ENCODE data around the gene AQP5.
A peak's percentile ranks its signal among the peaks of the same experiment; 100 is the strongest.
"Not testable (repeated sequence)": the region's sequence is repeated elsewhere in the genome, so short reads cannot be mapped to it uniquely, and the experiment has no call there.

AQP5 gene

DNA sequence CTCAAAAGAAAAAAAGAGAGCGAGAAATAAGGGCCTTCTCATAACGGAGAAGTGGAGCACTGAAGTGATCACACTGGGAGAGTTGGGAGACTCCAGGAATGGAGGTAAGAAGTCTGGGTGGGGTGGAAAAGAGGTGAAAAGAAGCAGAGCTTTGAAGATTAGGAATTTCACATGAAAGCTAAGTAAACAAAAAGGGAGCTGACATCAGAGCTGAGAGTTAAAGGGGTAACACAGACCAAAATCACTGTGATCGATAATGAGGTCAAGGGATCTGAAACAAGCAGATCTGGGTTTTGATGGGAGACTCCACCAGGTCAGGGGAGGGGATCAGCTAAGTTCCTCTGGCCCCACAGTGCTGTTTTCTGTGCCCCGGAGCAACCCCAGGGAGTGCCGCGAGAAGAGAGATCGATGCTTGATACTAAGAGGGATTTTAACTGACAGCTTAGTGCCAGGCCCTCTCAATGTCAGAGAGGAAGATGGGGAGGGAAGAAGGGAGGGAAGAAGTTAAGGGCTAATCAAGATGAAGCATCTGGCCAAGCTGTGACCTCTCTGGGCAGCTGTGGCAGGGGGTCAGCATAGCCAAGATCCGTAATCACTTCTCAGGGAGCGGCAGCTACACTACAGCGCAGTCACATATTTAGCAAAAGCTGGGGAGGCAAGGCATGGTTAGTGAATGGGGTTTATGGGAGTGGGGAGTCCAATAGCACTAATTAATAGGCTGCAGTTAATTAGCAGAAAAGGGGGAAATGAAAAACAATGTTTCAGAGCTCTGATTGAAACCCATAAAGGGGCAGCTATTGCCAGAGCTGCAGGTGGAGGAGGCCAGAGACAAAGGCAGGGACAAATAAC lies 19.1 kb downstream of the AQP5 start:
- DNase-seq (ENCODE audit: low read depth in 3 of 3): no peak

DNA sequence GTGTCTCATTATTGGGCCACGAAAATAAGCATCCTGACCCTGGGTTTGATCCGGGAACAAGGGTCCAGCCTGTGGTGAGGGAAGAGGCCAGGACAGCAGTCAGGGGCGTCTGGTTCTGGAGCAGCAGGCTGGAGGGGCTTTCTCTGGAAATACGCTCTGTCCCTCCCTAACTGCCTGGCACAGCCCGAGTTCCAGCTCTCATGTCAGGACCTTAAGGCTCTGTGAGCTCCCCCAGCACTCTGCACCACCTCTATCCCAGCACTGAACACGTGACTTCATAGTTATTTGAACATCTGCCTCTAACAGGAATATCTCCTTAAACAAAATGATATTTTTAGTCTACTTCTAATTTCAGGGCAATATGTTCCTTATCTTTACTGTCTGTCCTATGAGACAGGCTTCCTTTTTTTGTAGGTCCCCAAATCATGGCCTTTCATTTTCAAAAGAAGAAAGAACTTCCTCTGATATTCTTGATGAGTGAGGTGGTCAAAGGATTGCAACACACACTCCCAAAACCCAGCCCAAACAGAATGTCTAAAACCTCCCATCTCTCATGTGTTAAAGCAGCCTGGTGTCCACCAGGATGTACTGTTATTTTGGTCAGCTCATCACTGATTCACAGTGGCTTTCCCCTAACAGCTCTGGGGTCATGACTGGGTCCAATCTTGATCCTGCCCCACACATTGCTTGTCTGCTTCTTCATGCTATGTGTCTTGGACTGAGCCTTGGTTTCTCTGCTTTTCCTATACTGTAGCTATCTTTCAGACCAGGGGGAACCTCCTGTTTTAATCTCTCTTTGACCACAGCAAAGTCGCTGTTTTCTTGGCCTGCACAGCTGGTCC lies 20.8 kb downstream of the AQP5 start:
- DNase-seq (ENCODE audit: low read depth in 3 of 3): no peak

DNA sequence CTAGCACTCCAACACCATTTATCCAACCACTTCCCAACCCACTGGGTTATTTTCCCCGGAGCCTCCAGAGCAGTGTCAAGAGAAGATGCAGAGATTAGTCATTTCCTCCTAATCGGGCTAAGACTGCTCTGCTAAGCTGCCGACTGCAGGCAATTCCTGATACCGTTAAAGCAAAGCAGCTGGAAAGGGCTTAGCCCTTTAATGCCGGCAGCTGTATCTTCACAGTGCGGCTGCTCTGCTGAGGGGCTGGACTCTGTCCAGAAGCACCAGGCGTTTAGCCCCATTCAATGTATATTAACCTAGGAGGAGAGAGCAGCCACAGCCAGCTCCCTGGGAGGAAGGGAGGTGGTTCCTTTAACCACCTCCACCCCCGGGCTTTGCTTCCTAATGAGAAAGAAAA lies 22.2 kb downstream of the AQP5 start:
- DNase-seq (ENCODE audit: low read depth in 3 of 3): no peak

DNA sequence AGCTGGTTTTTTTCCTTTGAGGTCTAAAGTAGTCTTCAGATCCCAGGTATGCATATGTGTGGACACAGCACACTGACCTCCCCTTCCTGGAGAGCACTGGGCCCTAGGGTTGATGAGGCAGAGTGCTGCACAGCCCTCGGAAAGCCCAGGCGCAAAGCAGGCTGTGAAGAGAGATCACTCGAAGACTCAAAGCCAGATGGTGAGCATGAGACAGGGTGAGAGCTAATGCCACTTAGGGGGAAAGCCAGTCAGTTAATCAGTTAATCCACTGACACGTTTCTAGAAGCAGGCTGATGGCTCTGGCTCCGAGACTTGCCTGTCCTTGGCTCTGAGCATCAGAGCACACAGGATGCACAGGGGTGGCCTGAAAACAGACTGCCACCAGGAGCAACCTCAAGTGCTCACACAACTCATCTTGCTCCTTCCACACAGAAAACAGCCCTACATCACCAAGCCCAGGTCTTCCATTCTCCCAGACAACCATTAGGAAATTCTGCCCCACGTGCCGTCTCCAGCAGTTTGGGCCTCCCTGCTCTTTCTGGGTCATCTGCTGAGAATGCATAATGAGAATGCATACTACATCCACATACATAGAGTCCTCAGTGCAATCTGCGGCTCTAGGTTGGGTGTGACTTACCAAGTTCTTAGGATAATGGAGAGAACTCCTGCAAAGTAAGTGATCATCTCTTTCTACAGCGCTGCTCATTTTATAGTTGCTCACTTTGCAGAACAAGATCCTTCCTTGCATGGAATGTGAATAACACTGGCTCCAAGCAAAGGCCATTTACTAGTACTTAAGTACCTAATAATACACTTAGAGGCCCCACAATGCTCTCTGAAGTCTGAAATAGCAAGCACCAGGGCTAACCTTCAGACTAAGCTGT lies 23.0 kb downstream of the AQP5 start:
- no peak for DNase-seq (ENCODE audit: low read depth in 3 of 3)

DNA sequence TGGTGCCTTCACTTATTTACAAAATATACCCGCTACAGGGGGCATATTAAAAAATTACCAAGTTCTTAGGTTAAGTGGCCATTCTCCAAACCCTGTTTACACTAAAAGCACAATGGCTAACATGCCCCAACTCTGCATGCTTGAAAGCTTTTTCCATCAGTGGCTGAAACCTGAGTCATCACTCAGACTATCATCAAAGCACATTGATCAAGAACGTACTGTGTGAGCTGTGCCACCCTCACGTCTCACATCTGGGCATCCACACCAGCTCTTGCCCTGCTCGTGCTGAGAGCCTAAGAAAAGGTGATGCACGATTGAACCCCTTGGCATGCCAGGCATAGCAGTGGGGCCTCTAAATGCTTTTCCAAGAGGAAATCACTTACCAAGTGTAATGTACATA lies 24.3 kb downstream of the AQP5 start:
- peak in 1 of 3 experiments; percentile 14 for DNase-seq (ENCODE audit: low read depth in 3 of 3)

DNA sequence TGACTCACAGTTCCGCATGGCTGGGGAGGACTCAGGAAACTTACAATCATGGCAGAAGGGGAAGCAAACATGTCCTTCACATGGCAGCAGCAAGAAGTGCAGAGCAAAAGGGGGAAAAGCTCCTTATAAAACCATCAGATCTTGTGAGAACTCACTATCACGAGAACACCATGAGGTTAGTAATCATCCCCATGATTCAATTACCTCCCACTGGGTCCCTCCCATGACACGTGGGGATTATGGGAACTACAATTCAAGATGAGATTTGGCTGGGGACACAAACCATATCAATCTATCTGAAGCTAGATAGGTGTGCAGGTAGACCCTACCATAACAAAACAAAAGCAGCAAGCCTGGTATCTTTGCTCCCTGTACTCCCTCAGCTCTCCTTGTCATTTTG lies 24.8 kb downstream of the AQP5 start:
- not testable (repeated sequence) for DNase-seq (ENCODE audit: low read depth in 3 of 3)

DNA sequence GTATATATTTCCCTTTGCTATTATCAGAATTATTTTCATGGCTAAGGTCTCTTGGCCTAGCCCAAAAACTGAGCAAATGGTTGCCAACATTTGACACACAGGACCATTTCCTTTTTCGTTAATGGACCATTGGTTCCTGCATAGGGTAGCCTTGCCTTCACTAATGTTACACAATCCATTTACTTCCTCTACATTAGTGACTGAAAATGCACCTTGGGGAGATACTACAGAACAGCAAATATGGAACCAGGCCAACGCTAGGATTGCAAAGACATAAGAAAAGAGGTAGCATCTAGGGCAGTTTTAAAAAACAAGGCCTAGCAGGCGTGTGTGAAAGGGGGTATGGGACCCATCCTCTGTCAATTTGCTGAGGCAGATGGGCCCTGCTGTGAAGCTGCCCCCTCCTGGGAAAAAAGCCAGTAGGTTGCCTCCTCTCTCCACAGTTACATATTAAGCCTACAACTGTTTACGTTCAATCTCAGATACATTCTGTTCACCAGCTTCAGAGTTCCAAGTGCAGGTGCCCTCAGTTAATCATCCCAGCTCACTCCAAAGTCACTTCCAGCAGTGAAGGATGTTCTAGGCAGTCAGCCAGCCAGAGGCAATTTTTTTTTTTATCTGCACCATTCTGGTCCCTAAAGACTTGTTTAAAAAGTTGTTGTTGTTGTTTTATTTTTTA lies 26.1 kb downstream of the AQP5 start:
- no peak for DNase-seq (ENCODE audit: low read depth in 3 of 3)

DNA sequence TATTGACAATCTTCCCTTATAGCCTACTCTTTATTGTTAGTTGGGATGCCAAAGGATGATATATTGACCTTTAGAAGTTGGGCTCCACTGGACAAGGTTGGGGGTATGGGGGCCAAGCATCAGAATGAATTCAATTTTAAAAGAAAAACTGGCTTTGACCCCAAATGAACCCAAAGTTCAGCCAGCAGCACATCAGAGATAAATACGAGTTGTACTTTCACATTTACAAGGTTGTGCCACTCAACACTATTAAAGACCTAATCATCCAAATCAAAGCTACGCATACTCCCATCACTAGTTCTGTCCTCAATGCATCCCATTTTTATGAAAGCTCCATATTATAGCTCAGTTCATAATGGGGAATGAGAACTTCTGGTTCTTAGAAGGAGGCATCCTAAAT lies 27.7 kb downstream of the AQP5 start:
- DNase-seq (ENCODE audit: low read depth in 3 of 3): not testable (repeated sequence)

DNA sequence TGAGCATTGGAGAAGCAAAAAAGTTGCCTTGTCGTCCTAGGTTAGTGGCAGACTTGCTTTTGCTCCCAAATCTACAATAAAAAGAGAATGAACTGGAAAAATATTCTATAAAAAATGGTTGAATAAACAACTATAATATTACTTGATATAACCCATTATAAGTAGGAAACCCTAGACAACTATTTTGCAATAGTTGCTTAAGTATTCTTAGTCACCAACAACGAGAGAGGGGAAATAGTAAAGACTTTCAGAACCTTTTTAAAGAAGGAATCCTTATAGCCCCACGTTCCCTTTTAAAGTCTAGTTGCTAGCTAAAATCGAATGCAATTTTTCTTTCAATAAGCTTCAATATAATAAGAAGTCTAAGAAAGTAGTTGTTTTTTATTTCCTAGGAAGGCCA lies 28.6 kb downstream of the AQP5 start:
- no peak for DNase-seq (ENCODE audit: low read depth in 3 of 3)

DNA sequence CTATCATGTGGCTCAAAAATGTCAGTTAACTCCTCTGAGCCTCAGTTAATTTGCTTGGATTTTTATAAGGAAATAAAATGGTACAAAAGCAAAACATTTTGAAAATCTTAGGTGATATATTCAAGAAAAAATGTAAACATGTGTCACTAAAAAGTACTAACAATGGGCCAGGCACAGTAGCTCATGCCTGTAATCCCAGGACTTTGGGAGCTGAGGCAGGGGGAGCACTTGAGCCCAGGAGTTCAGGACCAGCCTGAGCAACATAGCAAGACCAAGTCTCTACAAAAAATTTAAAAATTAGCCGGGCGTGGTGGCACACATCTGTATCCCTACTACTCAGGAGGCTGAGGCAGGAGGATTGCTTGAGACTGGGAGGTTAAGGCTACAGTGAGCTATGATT lies 36.8 kb downstream of the AQP5 start:
- no peak for DNase-seq (ENCODE audit: low read depth in 3 of 3)

DNA sequence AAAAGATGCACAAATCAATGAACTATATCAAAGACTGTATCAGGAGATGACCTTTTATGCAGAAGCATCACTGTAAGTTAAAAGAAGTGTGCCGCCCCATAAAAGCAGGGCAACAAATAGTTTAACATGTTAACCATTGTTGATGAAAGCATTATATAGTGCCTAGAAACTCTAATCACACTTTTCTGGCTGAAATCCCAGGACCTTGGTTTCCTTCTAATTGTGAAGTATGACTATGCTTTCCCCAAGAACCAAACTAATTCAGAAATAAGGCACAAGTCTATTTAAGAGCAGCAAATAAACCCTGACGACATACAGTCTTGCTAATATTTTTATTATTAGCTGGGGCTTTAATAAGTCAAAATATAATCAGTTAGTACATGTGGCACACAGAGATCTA lies 41.9 kb downstream of the AQP5 start:
- no peak for DNase-seq (ENCODE audit: low read depth in 3 of 3)

DNA sequence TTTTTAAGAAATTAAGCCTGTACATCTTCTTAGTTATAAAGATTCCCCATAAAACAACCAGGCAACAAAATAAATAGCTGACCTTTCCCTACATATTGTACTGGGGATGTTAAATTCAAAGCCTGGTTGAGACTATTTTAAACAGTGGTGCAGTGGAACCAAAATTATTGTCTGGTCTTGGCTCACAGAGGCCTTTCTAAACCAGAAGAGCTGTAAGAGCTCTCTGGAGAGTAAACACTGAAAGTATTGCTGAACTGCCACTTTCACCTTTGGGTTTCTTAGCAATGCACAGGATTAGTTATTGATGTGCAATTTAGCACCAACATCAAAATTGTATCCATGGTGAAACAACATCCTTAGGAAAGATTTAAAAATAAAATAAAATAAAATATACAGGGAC lies 43.0 kb downstream of the AQP5 start:
- no peak for DNase-seq (ENCODE audit: low read depth in 3 of 3)

DNA sequence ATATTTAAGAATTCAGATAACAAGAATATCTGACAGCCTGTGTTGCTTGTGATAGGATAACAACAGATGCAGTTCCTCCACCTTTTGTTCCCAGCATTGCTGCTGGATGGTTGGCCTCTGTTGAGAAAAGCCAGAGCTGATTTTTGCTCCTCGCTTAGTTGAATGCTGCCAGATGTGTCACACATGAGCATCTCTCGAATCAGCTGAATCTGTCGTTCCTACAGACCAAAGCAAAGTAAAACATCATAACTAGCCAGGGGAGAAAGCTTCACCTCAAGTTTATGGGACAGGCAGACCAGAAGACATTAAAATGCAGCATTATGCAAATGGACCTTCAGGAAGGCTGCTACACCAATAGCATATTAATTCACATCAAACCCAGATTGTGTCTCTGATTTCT lies 43.5 kb downstream of the AQP5 start:
- DNase-seq (ENCODE audit: low read depth in 3 of 3): no peak

DNA sequence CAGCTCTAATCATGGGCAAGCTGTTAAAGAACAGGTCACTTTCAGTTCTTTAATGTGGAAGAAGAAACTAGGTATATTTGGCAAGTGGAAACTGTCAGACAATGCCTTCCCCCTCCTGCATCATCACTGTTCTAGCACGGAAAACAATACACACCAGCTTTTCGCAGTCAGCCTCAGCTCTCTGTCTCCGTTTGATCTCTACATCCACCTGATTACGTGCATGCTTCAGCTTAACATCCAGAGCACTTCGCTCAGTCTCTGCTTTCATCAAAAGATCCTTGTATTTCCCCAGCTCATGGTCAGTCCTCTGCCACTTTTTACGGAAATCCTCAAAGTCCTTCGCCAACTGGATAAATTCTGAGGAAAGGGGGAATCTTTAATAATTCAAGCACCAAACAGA lies 44.6 kb downstream of the AQP5 start:
- DNase-seq (ENCODE audit: low read depth in 3 of 3): no peak

DNA sequence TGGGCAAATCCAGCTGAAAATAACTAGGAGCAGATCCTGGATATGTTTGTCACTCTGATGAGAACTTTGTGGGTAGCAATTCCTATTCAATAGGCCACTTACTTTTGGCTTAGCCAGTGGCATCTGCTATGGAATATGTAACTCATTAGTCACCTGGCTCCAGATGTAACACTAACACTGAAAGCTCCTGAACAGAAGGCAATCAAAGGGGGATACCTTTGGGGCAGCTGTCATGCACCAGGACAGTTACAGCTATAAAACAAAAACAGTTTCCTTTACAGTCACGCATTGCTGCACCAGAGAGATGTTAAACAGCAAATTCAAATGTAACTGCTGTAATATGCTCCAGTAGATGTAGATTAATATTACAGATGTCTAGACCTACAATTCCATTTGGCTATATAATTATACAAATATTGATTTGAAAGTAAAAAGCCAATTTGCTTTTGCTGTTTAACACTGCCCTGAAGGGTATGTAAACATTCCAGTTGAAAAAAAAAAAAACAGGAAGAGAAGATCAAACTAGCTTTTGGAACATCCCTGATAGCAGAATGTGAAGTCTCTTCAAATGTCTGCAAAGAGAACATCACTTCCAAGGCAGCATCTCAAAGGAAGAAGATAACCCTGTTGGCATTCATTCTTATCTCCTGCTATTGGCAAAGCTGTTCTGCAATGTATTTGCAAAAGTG lies 45.2 kb downstream of the AQP5 start:
- DNase-seq (ENCODE audit: low read depth in 3 of 3): no peak

DNA sequence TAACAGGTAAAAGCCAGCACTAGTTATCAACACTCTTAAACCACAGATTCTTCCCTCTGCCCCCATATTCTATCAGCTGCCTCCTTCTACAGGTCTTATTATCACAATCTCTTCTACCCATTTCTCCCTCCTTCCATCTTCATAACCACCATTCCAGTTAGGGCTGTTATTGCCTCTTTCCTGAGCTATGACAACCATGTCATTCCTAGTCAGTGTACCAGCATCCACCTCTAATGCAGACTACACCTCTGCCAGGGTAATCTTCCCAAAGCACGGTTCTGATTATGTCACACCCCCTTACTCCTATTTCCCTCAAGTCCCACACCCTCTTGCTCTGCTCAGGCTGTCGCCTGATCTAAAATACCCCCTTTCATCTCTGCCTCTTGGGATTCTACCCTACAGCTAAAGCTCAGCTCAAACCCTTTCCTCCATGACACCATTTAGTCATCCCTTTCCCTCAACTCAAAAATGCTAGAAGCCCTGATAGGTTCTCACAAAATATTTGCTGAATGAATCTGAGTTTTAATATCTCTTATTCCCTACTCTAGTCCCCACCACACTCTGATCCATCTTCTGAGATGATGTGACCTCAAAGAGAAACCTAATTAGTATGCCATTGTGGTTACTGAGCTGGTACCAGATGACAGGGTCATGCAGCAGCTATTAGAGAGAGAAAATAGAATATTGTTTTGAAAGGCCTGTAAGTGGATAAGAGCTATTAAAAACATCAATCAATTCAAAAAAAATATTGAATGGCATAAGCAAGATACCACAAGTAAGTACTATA lies 51.9 kb downstream of the AQP5 start:
- DNase-seq (ENCODE audit: low read depth in 3 of 3): no peak

DNA sequence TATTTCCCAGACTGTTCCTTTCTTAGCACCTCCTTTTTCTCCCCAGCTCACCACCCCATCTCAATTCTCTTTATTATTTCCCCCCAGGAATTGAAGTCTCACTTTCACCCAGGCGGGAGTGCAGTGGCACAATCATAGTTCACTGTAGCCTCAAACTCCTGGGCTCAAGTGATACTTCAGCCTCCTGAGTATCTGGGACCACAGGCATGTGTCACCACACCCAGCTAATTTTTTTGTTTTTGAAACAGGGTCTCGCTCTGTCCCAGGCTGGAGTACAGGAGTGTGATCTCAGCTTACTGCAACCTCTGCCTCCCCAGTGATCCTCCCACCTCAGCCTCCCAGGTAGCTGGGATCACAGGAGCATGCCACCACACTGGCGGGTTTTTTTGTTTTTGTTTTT lies 52.7 kb downstream of the AQP5 start:
- no peak for DNase-seq (ENCODE audit: low read depth in 3 of 3)

All from stimulated activated CD4-positive, alpha-beta T cell treated with anti-CD3 and anti-CD28 coated beads, TNF-alpha, amount 100 ng/mL, for 24 hours (primary cell).